CD4-positive, alpha-beta T cell treated with Interleukin-17A for 4 hours (primary cell): ENCODE measurements around the gene TXLNG.

Experiments used
- DNase-seq: peaks from one replicate; pipeline ENCODE4 v3.0.0-alpha.2; 2020; ENCODE audit warnings: mixed read lengths

Gene TXLNG

DNA sequence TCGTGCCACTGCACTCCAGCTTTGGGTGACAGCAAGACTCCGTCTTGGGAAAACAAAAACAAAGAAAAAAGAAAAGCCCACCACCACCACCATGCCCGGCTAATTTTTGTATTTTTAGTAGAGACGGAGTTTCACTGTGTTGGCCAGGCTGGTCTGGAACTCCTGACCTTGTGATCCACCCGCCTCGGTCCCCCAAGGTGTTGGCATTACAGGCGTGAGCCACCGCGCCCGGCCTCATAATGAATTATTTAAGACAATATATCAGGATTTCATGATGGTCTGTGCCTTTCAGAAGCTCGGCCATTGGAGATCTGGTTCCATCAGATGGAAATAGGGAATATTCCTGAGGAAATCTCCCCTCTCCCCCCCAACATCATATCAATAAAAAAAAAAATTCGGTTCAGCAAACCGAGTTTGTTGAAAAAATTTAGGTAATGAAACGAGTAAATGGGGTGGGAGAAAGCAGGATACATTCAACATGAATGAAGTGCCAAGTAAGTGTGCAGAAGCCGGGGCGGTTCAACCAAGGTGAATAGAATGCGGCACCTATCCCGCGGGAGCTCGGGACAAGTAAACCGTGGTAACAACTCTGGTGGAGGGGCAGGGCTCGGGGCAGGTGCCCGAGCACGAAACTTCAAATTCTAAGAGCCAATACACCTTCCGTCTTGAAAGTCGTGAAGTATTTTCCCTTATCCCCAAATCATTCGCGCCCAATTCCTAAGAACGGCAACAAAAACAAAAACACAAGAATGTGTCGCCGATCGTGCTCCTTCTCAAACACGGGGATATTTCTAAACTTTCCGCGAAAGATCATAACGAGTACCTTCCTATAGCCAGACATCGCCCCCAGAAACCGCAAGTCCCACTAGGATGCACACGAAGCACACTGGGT is 773 bp upstream of the TXLNG start:
- DNase-seq: peak; percentile 30

DNA sequence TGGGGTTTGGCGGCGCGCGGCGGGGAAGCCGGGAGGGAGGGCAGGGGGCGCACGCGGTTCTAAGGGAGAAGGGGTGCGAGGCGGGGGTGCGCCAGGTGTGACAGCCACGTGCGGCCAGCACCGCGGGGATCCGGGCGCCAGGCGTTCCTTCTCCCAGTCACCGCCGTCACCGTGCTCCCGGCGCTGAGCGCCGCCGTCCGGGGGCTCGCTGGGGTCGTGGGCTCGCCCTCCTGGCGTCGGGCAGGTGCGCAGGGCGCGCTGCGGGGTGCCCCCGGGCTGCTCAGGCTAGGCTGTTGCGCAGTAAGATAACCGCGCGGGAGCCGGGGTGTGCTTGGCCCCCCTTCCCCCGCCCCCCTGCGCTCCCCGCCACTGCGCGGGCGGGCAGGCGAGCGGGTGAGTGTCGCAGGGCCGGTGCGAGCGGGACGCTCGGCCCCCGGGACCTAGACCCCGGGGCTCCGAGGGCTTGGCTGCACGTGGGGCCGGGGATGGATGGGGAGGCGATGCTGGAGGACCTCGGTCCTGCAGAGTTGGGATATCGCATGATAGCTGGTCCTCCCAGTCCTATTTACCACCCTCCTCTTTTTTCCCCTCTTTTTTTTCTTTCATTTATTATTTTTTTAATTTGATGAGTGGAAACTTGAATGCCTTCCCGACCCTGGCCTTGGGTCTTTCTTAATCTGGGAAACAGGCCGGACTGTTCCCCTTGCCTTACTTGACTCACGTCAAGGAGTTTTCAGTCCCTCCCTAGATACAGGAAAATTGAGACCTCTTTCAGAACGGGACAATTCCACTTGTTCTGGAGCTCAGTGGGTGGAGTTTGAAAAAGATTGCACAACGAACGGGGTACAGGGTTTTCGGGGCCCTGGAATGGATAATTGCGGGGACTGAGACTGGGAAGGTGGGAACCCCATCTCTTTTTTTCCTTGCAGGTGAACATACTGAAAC is 797 bp downstream of the TXLNG start:
- DNase-seq: peak; percentile 53

DNA sequence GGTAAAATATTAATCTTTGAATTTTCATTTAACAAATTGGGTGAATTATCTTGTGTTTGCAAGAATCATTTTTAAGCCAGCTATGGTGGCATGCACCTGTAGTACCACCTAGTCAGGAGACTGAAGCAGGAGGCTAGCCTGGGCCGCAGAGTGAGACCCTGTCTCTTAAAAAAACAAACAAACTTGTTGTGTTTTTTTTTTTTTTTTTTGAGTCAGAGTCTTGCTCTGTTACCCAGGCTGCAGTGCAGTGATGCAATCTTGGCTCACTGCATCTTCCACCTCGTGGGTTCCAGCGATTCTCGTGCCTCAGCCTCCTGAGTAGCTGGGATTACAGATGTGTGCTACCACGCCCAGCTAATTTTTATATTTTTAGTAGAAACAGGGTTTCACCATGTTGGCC is 2.2 kb downstream of the TXLNG start:
- no peak for DNase-seq

DNA sequence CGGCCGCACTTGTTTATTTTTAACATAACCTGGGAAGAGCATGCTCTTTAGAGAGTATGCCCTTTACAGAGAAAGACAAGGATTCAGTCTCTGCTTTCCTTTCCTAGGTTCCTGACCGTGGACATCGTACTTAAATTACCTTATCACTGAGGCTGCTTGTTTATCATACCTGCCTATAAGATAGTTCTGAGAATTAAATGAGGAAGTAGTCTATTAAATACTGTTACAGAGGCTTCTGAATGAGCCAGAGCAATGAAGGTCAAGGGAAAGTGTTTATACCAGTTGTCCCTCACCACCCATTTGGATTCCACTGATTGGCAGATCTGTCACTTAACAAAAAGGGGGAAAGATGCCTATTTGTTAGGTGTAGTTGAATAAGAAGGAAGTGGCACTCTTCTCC is 10.0 kb downstream of the TXLNG start:
- DNase-seq: no peak

DNA sequence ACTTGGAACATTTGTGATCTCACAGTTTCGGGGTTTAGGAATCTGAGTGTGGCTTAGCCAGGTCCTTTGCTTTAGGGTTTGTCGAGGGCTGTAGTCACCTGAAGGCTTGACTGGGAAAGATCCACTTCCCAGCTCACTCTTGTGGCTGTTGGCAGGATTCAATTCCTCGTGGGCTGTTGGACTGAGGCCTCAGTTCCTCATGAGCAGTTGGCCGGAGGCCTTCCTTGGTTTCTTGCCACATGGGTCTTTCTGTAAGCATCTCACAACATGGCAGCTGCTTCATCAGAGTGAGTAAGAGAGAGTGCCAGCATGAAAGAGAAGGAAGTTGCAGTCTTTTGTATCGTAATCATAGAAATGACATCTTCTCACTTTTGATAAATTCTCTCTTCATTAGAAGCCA is 11.1 kb downstream of the TXLNG start:
- DNase-seq: no peak

DNA sequence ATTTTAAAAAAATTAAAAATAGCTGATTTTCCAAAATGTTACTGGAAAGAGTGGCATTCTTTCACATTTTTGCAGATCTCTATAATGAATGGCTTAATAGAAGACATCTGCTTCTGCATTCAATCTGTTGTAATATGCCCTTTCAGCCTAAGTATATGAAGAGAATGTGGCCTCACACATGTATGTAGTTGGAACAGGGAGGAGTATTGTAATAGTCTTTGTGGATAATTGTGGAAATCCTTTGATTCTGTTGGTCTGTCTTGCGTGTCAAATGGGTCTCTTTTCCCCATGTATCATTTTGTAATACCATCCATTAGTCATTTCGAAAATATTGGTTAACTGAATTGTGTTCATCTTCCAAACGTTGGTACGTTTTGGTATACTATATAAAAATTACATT is 11.6 kb downstream of the TXLNG start:
- DNase-seq: no peak

DNA sequence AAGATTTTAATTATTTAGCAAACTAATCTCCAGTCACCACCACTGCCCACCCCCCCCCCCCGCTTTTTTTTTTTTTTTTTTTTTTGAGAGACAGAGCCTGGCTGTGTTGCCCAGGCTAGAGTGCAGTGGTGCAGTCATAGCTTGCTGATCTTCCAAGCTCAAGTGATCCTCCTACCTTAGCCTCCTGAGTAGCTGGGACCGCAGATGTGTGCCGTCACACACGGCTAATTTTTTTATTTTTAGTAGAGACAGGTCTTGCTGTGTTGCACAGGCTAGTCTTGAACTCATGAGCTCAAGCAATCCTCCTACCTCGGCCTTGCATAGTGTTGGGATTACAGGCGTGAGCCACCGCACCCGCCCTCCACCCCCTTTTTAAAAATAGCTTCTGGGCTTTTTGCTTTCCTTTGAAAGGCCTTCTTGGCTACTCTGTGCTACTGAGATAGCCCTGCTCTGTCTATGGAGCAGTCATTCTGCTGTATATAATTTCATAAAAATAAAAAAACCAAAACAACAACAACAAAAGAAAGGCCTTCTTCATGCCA is 18.7 kb downstream of the TXLNG start:
- DNase-seq: no peak

DNA sequence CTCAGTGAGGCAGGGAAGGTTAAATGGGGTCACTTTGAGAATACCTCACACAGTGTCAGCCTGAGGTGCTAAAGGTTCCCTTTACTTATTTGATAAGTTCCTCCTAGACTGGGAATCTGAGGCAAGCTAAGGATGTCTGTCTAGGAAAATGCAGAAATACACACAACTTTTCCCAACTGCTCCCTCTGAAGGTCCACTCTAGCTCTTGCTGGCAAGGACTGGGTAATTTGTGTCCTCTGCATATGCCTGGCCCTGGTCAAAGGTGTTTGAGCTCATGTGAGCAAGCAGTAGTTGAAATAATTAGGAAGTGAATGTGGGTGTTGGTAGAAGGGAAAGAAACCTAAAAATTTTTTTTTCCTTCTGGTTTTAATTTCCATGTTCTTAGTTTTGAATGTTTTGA is 21.3 kb downstream of the TXLNG start:
- no peak for DNase-seq

DNA sequence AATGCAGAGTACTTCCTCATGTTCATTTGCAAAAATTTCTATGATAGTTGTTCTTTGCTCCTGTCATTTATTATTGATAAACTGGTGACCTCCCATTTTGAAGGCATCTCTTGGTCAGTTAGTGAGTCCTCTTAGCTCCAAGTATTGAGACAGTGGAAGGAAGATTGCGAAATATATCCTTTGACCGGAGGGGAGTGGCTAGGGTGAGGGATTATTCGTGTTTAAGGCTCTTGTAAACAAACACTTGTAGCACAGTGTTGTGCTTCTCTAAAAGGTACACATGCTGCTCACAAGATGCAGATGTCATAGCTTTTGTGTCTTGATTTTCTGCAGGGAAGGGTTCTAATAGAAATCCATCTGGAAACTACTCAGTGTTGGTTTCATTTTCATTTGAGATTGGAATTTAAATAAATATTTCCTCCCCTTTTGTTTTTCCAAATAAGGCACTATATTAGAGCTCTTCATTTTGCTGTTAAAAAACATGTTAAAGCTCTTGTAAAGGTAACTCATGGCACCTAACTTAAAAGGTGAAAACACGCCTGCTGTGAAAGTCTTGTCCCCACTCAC is 21.8 kb downstream of the TXLNG start:
- no peak for DNase-seq

DNA sequence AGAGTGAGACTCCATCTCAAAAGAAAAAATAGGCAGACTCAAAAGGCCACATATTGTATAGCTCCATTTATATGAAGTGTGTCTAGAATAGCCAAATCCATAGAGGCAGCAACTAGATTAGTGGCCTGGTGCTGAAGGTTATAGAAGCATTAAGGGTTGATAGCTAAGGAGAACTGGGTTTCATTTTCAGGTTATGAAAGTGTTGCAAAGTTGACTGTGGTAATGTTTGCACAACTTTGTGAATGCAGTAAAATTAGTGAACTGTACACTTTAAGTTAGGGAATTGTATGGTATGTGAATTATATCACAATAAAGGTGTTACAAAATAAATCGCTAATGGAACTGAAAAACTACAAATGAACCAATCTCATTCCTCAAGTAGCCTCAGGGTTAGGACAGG is 28.3 kb downstream of the TXLNG start:
- no peak for DNase-seq

DNA sequence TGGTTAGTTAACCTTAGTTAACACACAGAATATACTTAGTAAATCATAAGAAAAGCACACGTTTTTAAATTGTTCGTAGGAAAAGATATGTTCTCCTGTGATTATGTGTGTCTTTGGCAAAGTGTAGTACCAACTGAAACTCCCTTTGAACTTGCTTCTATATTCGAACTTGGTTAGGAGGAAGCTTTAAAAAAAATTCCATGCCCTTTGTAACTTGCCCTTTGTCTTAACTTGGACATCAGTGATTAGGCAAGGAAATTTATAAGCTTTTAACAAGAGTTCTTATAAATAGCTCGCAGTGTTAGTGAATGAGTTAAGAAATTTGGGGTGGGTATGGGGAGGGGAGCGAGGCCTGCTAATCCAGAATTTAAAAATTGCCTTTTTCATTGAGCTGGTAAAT is 33.4 kb downstream of the TXLNG start:
- DNase-seq: no peak

DNA sequence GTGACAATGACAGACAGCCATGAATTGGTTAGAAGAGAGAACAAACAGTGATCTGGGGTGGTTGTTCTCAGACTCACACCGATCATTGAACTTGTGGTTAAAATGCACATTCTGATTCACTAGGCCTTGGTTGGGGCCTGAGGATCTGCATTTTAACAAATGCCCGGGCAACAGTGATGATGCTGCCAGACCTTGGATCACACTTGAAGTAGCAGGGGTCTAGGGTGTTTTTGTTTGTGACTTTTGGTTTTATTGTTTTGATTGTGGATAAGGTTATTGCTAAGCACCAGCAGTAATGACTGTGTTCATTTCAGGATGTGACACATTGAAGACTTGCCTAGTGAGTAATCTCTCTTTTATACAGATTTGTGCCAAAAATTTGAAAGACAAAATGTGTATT is 36.5 kb downstream of the TXLNG start:
- no peak for DNase-seq

DNA sequence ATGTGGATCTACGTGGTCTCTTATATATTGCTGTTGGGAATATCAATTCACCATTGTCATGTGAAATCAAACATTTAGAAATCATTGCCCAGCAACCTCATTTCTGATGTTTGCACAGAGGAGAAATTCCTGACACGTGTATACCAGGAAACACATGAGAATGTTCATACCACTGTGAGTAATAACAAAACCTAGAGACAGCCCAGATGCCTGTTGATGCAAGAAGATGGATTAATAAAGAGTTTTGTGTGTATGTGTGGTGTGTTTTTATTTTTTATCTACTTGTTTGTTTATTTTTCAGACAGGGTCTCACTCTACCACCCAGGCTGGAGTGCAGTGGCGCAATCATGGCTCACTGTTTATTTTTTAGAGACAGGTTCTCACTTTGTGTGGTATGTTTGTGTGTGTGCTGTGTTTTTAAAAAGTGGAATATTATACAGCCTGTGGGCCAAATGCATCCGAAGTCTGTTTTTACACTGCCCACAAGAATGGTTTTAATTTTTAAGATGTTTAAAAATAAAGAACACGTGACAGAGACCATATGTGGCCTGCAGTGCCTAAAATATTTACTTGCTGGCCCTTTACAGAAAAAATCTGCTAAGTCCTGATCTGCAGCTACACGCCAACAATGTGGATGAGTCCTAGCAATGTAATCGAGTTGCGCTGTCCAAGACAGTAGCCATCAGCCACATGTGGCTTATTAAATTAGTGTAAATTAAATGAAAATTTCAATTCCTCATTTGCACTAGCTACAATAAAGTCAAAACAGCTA is 39.2 kb downstream of the TXLNG start:
- DNase-seq: no peak

DNA sequence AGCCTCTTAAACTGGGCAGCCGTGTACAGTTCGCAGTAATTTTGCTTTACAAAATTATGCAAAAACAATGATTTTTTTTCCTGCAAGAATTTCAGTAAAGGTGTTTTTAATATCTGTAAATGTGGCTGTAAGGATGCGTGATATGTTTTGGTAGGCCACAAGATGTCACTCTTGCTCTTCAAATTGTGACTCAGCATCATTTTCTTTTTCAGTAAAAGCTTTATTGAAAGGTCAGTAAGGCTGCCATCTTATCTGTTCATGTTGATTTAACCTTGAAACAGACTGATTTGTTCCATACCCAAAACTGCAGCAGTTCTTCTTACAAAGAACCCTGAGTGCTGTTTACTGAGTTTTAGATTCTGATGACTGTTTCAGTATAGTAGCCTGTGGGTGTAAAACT is 39.9 kb downstream of the TXLNG start:
- DNase-seq: no peak

DNA sequence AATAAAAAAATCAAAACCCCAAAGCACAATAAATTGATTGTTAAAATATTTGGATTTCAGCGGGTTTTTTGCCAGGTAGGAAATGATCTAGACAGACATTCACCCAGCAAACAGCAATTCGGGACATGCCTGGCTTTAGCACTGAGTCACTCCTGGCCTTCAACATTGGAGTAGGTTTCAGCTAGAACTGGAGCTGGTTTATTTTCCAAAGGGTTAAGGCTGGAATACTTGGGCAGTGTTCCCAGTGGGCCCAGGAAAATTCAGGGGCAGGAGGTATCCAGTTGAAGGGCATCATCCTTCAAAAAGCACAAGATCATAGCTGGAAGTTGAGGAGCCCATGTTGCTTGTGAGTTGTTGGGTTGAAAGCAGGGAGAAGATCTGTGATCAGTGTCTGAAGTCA is 41.0 kb downstream of the TXLNG start:
- no peak for DNase-seq

DNA sequence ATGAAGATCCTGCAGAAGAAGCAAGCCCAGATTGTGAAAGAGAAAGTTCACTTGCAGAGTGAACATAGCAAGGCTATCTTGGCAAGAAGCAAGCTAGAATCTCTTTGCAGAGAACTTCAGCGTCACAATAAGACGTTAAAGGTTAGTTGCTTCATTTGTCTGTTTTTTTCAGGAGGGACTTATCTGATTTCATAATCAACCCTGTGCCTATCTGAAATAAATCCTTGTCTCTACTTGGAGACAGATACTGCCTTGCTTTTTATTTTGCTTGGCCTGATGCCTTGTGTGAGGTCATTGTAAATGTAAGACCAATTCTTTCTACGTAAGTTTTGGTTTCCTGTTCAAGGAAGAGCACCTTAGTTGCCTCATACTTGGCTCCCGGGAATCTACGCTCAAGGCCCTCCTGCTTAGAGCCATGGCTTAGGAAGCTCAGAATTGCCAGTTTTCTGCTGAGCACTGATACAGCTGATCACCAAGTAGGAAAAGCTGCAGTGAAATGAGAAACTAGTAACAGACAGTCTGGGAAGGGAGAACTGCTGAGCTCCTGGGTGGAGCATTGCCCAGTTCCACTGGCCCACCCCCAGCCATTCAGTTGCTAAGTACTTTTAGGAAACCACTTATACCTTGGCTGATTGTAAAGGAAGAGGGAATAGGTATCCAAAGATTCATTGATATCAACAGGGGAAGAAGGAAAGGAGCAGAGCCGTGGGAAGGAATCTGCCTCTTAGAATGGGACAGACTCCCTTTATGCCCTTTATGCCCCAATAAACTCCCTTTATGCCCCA is 42.0 kb downstream of the TXLNG start:
- DNase-seq: no peak

DNA sequence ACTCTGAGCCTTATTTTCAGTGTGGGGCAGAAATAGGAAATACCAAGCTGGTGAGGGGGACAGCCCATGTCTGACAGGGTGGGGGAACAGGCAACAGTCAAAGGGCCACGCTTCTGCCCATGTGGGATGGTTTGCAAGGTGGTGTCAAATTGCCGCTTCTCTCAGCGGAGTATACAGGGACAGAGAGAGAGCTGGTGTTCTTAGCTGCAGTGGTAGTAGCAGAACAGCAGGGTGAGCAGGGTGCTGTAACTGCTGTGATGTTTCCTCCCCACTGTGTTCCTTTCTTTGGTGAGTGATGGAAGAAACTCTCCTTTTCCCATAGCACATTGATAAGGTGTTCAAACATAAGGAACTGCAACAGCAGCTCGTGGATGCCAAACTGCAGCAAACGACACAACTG is 46.0 kb downstream of the TXLNG start:
- DNase-seq: no peak

DNA sequence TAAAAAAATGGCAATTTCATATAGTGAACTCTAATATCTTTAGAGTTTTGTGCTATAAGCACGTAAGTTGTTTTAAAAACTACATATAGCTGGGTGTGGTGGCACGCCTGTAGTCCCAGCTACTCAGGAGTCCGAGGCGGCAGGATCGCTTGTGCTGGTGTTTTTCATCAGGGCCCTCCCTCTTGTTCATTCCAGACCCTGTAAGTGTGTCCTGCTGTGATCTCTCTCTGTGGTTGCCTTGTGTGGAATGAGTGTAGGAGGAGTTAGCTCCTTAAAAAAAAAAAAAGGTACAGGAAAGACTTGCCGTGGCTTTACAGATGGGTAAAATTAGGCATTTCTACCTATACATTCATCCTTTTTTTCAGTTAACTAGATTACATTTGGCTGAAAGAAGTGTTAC is 48.5 kb downstream of the TXLNG start:
- DNase-seq: no peak

DNA sequence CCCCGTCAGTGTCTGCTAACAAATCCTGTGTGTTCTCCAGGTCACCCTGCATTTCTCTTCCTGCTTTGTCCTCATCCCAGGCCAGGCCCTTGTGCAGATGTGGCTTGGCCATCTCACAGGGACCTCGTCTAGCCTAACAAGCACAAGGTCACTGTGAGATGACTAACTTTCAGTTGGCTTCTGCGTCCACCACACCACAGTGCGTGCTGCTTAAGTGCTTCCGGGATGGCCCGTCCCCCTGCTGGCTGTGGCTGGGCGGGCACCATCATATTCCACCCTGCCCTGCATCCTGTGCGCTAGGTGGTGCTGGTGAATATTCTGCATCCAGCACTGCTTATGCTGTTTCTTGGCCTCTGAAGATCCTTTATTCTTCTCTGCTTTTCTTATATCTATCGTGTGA is 50.1 kb downstream of the TXLNG start:
- no peak for DNase-seq

DNA sequence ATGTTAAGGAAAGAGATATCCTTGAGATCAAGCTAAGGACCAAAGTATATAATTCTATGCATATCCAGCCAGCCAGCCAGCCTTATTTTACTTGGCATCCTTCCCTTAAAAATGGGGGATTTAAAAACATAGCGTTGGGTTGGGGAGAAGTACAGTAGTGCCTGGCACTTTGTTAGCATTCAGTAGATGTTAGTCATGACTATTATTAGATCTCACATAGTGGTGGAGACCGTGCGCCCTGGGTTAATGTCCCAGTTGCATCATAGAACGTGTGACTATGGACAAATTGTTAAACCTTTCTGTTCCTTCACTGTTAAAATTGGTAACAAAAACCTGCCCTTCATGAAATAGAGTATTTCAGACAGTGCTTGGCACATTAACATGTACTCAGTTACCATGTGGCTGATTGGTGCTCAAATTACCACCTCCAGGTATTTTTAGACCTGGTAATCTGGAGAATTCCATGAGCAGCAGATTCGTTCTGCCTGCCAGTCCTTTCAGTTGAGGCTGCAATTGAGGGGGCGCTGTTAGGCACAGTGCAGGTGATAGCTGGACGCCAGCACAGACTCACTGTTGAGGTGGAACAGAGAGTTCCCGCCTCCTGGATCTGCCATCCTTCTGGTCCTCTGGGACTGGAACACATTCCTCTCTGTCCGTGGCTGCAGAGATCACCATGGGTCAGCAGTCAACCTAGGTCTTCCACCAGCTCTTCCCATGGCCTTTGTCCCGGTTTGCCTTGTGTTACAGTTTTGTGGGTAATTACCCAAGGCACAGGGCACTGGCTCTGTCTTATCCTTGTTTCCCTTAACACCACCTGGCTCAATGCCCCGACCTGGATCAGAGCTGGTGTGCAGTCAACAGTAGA is 52.2 kb downstream of the TXLNG start:
- DNase-seq: no peak
